Nephron progenitor cell (in vitro differentiated cells): ENCODE results near the gene BMP5.

ENCODE experiments used
- DNase-seq: peaks from one replicate; pipeline ENCODE4 v3.0.0; 2021
- H3K27ac Mint-ChIP-seq: 2 replicates; pipeline ENCODE4 v1.8.0; 2021; ENCODE audit warnings: mild to moderate bottlenecking, moderate library complexity, mixed read lengths
- H3K27me3 Mint-ChIP-seq: 2 replicates; pipeline ENCODE4 v1.8.0; 2021; ENCODE audit warnings: mild to moderate bottlenecking, low read depth, mixed read lengths; ENCODE audit not compliant: poor library complexity
- H3K36me3 Mint-ChIP-seq: 2 replicates; pipeline ENCODE4 v1.8.0; 2021; ENCODE audit warnings: low read depth, mixed read lengths
- H3K4me1 Mint-ChIP-seq: 2 replicates; pipeline ENCODE4 v1.8.0; 2021; ENCODE audit warnings: mixed read lengths
- H3K4me3 Mint-ChIP-seq: 2 replicates; pipeline ENCODE4 v1.8.0; 2021; ENCODE audit warnings: mild to moderate bottlenecking, moderate library complexity, mixed read lengths
- H3K9me3 Mint-ChIP-seq: 2 replicates; pipeline ENCODE4 v1.8.0; 2021; ENCODE audit warnings: mild to moderate bottlenecking, moderate library complexity, mixed read lengths
- CTCF ChIP-seq: fragments of 200-600 bp; sonication (generic); IDR thresholded peaks from 2 replicates; pipeline ENCODE4 v1.5.0; 2021; ENCODE audit warnings: antibody characterized with exemption

Gene BMP5

GRCh38 chr6:55826941-55827340 lies 48.4 kb downstream of the BMP5 start:
- DNase-seq = no peak
- no peaks in the 10 kb centered on the region for H3K36me3 Mint-ChIP-seq
- no peaks in the 10 kb centered on the region for H3K27me3 Mint-ChIP-seq
- H3K4me3 Mint-ChIP-seq = no peak overlapping the region
- peaks cover 29% of the 10 kb centered on the region for H3K4me1 Mint-ChIP-seq
- no peak for TF ChIP-seq CTCF
- H3K9me3 Mint-ChIP-seq = no peaks in the 10 kb centered on the region
- H3K27ac Mint-ChIP-seq = no peak overlapping the region

GRCh38 chr6:55825402-55826051 lies 49.9 kb downstream of the BMP5 start:
- H3K9me3 Mint-ChIP-seq = no peaks in the 10 kb centered on the region
- no peak overlapping the region for H3K4me3 Mint-ChIP-seq
- no peaks in the 10 kb centered on the region for H3K36me3 Mint-ChIP-seq
- DNase-seq = no peak
- TF ChIP-seq CTCF = no peak
- H3K27me3 Mint-ChIP-seq = no peaks in the 10 kb centered on the region
- no peak overlapping the region for H3K27ac Mint-ChIP-seq
- H3K4me1 Mint-ChIP-seq = peaks cover 28% of the 10 kb centered on the region

- no peaks in the 10 kb centered on the region for H3K27me3 Mint-ChIP-seq
- H3K4me3 Mint-ChIP-seq = no peak overlapping the region
- TF ChIP-seq CTCF = no peak
- no peaks in the 10 kb centered on the region for H3K9me3 Mint-ChIP-seq
- no peak overlapping the region for H3K27ac Mint-ChIP-seq
- H3K36me3 Mint-ChIP-seq = no peaks in the 10 kb centered on the region
- no peak for DNase-seq
- peaks cover 28% of the 10 kb centered on the region for H3K4me1 Mint-ChIP-seq
Measured at GRCh38 chr6:55822815-55823214, 52.6 kb downstream of the BMP5 start.

- Mint-ChIP-seq H3K27ac (no peak overlapping the region), H3K27me3 (no peaks in the 10 kb centered on the region), H3K9me3 (no peaks in the 10 kb centered on the region), H3K4me1 (peaks cover 27% of the 10 kb centered on the region), H3K36me3 (no peaks in the 10 kb centered on the region), H3K4me3 (no peak overlapping the region)
- no peak for DNase-seq
- no peak for TF ChIP-seq CTCF
Measured at GRCh38 chr6:55822005-55822404, 53.4 kb downstream of the BMP5 start.

- no peak for TF ChIP-seq CTCF
- H3K9me3 Mint-ChIP-seq = no peaks in the 10 kb centered on the region
- H3K4me1 Mint-ChIP-seq = peaks cover 18% of the 10 kb centered on the region
- H3K27me3 Mint-ChIP-seq = no peaks in the 10 kb centered on the region
- H3K36me3 Mint-ChIP-seq = no peaks in the 10 kb centered on the region
- H3K27ac Mint-ChIP-seq = no peak overlapping the region
- H3K4me3 Mint-ChIP-seq = no peak overlapping the region
- no peak for DNase-seq
Measured at GRCh38 chr6:55820696-55821095, 54.7 kb downstream of the BMP5 start.

- peaks cover 10% of the 10 kb centered on the region for H3K4me1 Mint-ChIP-seq
- H3K9me3 Mint-ChIP-seq = no peaks in the 10 kb centered on the region
- H3K27me3 Mint-ChIP-seq = no peaks in the 10 kb centered on the region
- no peak for DNase-seq
- H3K4me3 Mint-ChIP-seq = no peak overlapping the region
- no peak overlapping the region for H3K27ac Mint-ChIP-seq
- H3K36me3 Mint-ChIP-seq = no peaks in the 10 kb centered on the region
- TF ChIP-seq CTCF = no peak
Measured at GRCh38 chr6:55819811-55820210, 55.6 kb downstream of the BMP5 start.
